ENCODE results near the gene HNRNPUL1.

DNA sequence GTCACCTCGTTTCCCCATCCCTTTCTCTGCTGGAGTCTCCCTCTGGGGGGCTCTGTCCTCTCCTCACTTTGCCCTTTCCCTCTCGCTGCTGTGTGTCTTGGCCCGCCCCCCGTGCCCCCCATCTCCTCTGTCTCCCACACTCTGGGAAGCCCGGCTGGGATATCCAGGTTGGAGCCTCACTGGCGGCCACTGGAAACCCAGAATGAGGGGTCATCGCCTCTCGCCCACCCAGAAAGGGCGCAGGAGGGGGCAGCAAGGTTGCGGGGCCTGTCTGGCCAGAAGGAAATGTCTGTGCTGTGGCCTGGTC, 61.4 kb downstream of the HNRNPUL1 start:
- TF ChIP-seq, protein P1, sequence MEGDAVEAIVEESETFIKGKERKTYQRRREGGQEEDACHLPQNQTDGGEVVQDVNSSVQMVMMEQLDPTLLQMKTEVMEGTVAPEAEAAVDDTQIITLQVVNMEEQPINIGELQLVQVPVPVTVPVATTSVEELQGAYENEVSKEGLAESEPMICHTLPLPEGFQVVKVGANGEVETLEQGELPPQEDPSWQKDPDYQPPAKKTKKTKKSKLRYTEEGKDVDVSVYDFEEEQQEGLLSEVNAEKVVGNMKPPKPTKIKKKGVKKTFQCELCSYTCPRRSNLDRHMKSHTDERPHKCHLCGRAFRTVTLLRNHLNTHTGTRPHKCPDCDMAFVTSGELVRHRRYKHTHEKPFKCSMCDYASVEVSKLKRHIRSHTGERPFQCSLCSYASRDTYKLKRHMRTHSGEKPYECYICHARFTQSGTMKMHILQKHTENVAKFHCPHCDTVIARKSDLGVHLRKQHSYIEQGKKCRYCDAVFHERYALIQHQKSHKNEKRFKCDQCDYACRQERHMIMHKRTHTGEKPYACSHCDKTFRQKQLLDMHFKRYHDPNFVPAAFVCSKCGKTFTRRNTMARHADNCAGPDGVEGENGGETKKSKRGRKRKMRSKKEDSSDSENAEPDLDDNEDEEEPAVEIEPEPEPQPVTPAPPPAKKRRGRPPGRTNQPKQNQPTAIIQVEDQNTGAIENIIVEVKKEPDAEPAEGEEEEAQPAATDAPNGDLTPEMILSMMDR (conservative IDR thresholded peaks at IDR 0.05): no peak
- TF ChIP-seq EZH2 (IDR thresholded peaks at IDR 0.05; ENCODE audit: low read depth): no peak
